ENCODE data around the gene ARSJ.
"Not testable (repeated sequence)": the region's sequence is repeated elsewhere in the genome, so short reads cannot be mapped to it uniquely, and the experiment has no call there.

The ARSJ gene

GRCh38 chr4:114019276-114019968 is 40.0 kb upstream of the ARSJ start:
- H3K4me3 ChIP-seq (ENCODE audit: low read length), result no peak overlapping the region
- TF ChIP-seq CTCF (conservative IDR thresholded peaks at IDR 0.05; ENCODE audit: low read length), result no peak
- peak; percentile 41 for DNase-seq (ENCODE audit: low read depth)

GRCh38 chr4:114017120-114017917 is 37.9 kb upstream of the ARSJ start:
- H3K4me3 ChIP-seq (ENCODE audit: low read length), result no peak overlapping the region
- no peak for DNase-seq (ENCODE audit: low read depth)
- TF ChIP-seq CTCF (conservative IDR thresholded peaks at IDR 0.05; ENCODE audit: low read length), result no peak

DNA sequence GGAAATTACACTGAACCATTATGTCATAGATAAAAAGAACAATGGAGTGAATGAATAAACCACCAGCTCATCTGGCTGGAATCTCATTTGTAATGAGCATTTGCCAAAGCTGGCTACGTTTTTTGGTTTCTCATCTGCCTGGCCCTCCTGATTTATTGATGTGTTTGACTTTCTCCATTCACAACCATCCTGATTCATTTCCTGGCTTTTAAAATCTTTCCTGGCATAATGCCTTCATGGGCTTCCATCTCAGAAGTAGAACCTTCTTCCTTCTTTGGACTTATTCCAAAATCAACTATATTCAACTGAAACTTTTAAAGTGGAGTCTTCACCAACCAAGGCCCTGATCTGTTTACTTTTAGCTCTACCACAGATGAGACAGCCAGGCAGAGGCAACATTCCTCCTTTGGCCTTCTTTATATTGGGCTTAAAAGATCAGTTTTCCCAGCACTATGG is 36.0 kb upstream of the ARSJ start:
- TF ChIP-seq CTCF (conservative IDR thresholded peaks at IDR 0.05; ENCODE audit: low read length), result no peak
- no peak overlapping the region for H3K4me3 ChIP-seq (ENCODE audit: low read length)
- peak; percentile 99 for DNase-seq (ENCODE audit: low read depth)

GRCh38 chr4:114013201-114013600 is 33.8 kb upstream of the ARSJ start:
- not testable (repeated sequence) for DNase-seq (ENCODE audit: low read depth)

DNA sequence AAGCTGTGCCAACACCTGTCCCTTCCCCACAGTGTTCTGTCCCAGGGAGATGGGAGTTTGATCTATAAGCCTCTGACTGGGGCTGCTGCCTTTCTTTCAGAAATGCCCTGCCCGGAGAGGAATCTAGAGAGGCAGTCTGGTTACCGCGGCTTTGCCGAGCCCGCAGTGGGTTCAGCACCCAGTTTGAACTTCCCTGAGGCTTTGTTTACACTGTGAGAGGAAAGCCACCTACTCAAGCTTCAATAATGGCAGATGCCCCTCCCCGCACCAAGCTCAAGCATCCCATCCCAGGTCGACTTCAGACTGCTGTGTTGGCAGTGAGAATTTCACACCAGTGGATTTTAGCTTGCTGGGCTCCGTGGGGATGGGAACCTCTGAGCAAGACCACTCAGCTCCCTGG is 33.3 kb upstream of the ARSJ start:
- H3K4me3 ChIP-seq (ENCODE audit: low read length), result no peak overlapping the region
- no peak for DNase-seq (ENCODE audit: low read depth)
- TF ChIP-seq CTCF (conservative IDR thresholded peaks at IDR 0.05; ENCODE audit: low read length), result no peak

More at GRCh38 chr4:114013201-114013600, 33.8 kb upstream of the ARSJ start:
- H3K4me3 ChIP-seq (ENCODE audit: low read length), result not testable (repeated sequence)

DNA sequence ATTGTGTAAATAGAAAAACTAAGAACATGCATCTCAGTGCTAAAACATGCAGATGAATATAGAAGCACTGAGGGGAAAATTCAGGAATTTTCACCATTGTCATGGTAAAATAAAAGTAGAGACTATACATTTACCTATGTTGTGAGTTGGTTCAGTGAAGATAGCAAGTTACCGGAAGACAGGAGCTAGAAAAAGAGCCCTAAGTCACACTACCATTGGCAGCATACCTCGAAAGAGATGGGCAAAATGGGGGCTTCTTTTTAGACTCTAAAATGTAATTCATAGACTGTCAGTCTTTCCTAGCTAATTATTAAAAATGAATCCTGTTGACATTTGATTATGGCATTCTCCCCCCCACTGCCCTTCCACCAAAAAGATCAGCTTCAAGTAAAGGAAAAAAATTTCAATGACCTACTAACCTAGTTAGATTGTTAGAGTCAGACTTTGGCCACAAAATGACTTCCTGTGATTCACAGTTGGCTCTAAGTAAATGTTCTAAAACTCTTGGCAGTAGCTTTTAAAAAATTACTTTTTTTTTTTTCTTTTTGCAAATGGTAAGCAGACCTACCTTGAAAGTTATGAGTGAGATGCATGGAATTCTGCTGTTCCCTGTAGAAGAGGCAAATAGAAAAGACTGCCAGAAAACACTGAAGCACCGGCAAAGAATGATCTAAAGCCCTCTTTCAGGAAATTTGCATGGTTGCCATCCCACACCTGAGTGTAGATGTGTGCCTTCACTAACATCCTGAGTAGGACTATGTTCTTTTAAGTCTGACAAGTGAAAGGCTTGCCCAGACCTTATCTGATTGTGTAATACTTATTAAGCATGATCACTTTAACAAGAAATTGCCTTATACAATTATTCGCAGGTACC is 26.4 kb upstream of the ARSJ start:
- no peak overlapping the region for H3K4me3 ChIP-seq (ENCODE audit: low read length)
- peak; percentile 75 for DNase-seq (ENCODE audit: low read depth)
- no peak for TF ChIP-seq CTCF (conservative IDR thresholded peaks at IDR 0.05; ENCODE audit: low read length)

- not testable (repeated sequence) for DNase-seq (ENCODE audit: low read depth); H3K4me3 ChIP-seq (ENCODE audit: low read length)
Measured at GRCh38 chr4:114004483-114005226, 25.2 kb upstream of the ARSJ start.
